DMS114 treated with DMSO at 0.1 percent for 48 hours (cell line): Measurements from ENCODE around the gene ADGRG3.
A peak's percentile ranks its signal among the peaks of the same experiment; 100 is the strongest.

ENCODE experiments used
- DNase-seq: peaks from one replicate; lab custom pipeline; 2025; ENCODE audit not compliant: unreplicated experiment; lab: John Stamatoyannopoulos, UW

Gene ADGRG3

GRCh38 chr16:57734925-57735754 lies 67.0 kb downstream of the ADGRG3 start:
- peak; percentile 100 for DNase-seq

- no peak for DNase-seq
These were observed 67.8 kb downstream of the ADGRG3 start, which contains the start of gene KATNB1 for GRCh38 chr16:57735755-57736418. Gene KATNB1 (plus strand): TSS chr16:57735770. CDS start chr16:57737244, 1,474 bp downstream.

- peak; percentile 61 for DNase-seq
These were observed 68.6 kb downstream of the ADGRG3 start for GRCh38 chr16:57736419-57737351.

GRCh38 chr16:57738844-57739243 lies 70.7 kb downstream of the ADGRG3 start:
- DNase-seq, result no peak
